K562 (cell line): ENCODE data around the gene DLK2. TPM values are rescaled to one million over a fixed set of nuclear protein-coding genes. Genes with fewer than 3 reads are reported as not detected.
A peak's percentile ranks its signal among the peaks of the same experiment; 100 is the strongest.

Experiments used
- BRF1 ChIP-seq: IDR thresholded peaks from 3 replicates; pipeline ENCODE4 v1.6.1; 2011; ENCODE audit warnings: borderline replicate concordance, mild to moderate bottlenecking; ENCODE audit not compliant: insufficient read length; ENCODE audit errors: extremely low read depth
- CBX2 ChIP-seq: fragments of 200-600 bp; sonication (generic); IDR thresholded peaks from one replicate; pipeline ENCODE4 v1.6.1; 2012; ENCODE audit warnings: mild to moderate bottlenecking, low read length, inconsistent platforms; ENCODE audit not compliant: insufficient read depth, poor library complexity, severe bottlenecking
- CHD4 ChIP-seq: fragments of 200-600 bp; sonication (generic); IDR thresholded peaks from 3 replicates; pipeline ENCODE4 v1.6.1; 2012; ENCODE audit warnings: low read depth, mild to moderate bottlenecking, mixed read lengths, low read length, inconsistent platforms; ENCODE audit not compliant: insufficient read depth, insufficient replicate concordance, poor library complexity, severe bottlenecking
- E2F1 ChIP-seq: sonication (generic); formaldehyde crosslinking; IDR thresholded peaks from 2 replicates; pipeline ENCODE4 v1.8.1; 2023; ENCODE audit warnings: mild to moderate bottlenecking, missing genetic modification reagents, moderate library complexity
- ESRRA ChIP-seq: fragments of 450-650 bp; IDR thresholded peaks from 2 replicates; pipeline ENCODE4 v1.6.1; 2014; ENCODE audit warnings: low read depth, mild to moderate bottlenecking, moderate library complexity, borderline replicate concordance
- HIVEP1 ChIP-seq: fragments of 250-450 bp; sonication (Bioruptor Pico); IDR thresholded peaks from 2 replicates; pipeline ENCODE4 v1.4.0; 2020; ENCODE audit warnings: mild to moderate bottlenecking
- PML ChIP-seq: IDR thresholded peaks from 2 replicates; pipeline ENCODE4 v1.6.1; 2012; ENCODE audit warnings: low read length, inconsistent platforms
- POLR2AphosphoS5 ChIP-seq: IDR thresholded peaks from 2 replicates; pipeline ENCODE4 v1.6.1; 2011; ENCODE audit warnings: mild to moderate bottlenecking, low read depth, low read length, moderate library complexity; ENCODE audit not compliant: control insufficient read depth, insufficient read depth
- USF1 ChIP-seq: sonication (generic); formaldehyde crosslinking; IDR thresholded peaks from 2 replicates; pipeline ENCODE4 v1.9.0; 2022; ENCODE audit warnings: mild to moderate bottlenecking, missing genetic modification reagents
- YBX1 ChIP-seq: fragments of 450-650 bp; IDR thresholded peaks from 2 replicates; pipeline ENCODE4 v1.7.1; 2016; ENCODE audit warnings: mild to moderate bottlenecking
- ZNF24 ChIP-seq: fragments of 450-650 bp; IDR thresholded peaks from 2 replicates; pipeline ENCODE4 v1.6.1; 2016
- ZNF384 ChIP-seq: IDR thresholded peaks from 2 replicates; pipeline ENCODE4 v1.6.1; 2012; ENCODE audit warnings: low read depth, low read length, improper control_type of control experiment
- ZNF398 ChIP-seq: fragments of 250-450 bp; sonication (Bioruptor Pico); IDR thresholded peaks from 2 replicates; pipeline ENCODE4 v1.8.0; 2021; ENCODE audit warnings: moderate library complexity, mild to moderate bottlenecking, inconsistent platforms
- ZSCAN32 ChIP-seq: fragments of 450-650 bp; formaldehyde crosslinking; IDR thresholded peaks from 2 replicates; pipeline ENCODE4 v1.4.0; 2020; ENCODE audit warnings: mild to moderate bottlenecking, moderate library complexity
- polyA plus RNA-seq, 8 experiments: library from polyadenylated mRNA; depleted of rRNA in 4 of 8; stranded (reverse) in 5 of 8; unstranded in 3 of 8; fragments of >200 nt; fragmentation: Nextera tagmentation in 2 of 8; fragmentation: Illumina TruSeq in 1 of 8; extraction: Ambion mirVana in 2 of 8; extraction: Trizol in 1 of 8; gene quantifications; 2 replicates each; pipeline versions ENCODE4 v1.2.1 to v1.2.3, GENCODE V29; 2011 to 2014; ENCODE audit warnings: inconsistent platforms in 1 of 8, missing spikeins in 1 of 8
- total RNA-seq, 7 experiments: library from RNA; depleted of rRNA in 6 of 7; stranded (reverse); fragments of >200 nt in 6 of 7; fragmentation: Illumina TruSeq in 2 of 7; extraction: Trizol in 2 of 7; gene quantifications; 2 replicates each; pipeline versions ENCODE4 v1.2.1 to v1.2.3, GENCODE V29; 2011 to 2021; ENCODE audit warnings: low replicate concordance in 1 of 7
- TF ChIP-seq, protein P1 (sequence below): sonication (generic); formaldehyde crosslinking; IDR thresholded peaks from 2 replicates; pipeline ENCODE4 v1.8.0; 2022; ENCODE audit warnings: missing genetic modification reagents, mild to moderate bottlenecking, borderline replicate concordance
- TF ChIP-seq, protein P2 (sequence below): fragments of 450-650 bp; IDR thresholded peaks from one replicate; pipeline ENCODE4 v1.6.1; 2018; ENCODE audit warnings: mild to moderate bottlenecking, moderate library complexity; ENCODE audit not compliant: partially characterized antibody

The DLK2 gene
- total and polyA plus RNA-seq, 9 of the 15 experiments (the other 6 are each of a cell fraction or from before 2014, with no cell fraction given), result 0.11 to 0.53 (median 0.29) TPM; not detected in 3

GRCh38 chr6:43477235-43478007, 22.1 kb upstream of the DLK2 start, which contains the start of gene TJAP1 (continued):
- TF ChIP-seq E2F1 (CRISPR knock-in tag) (no peak; the same call in 1 of the 2 replicates), YBX1 (no peak), POLR2AphosphoS5 (peak; percentile 98), USF1 (CRISPR knock-in tag) (no peak), PML (peak; percentile 75), ZSCAN32 (CRISPR knock-in tag) (no peak), ESRRA (peak; percentile 13; the same call in 1 of the 2 replicates), HIVEP1 (CRISPR knock-in tag) (peak; percentile 68; the same call in 1 of the 2 replicates), ZNF398 (CRISPR knock-in tag) (no peak), ZNF24 (no peak), CBX2 (no peak), BRF1 (no peak), CHD4 (no peak), ZNF384 (no peak)
- TF ChIP-seq, protein P1, sequence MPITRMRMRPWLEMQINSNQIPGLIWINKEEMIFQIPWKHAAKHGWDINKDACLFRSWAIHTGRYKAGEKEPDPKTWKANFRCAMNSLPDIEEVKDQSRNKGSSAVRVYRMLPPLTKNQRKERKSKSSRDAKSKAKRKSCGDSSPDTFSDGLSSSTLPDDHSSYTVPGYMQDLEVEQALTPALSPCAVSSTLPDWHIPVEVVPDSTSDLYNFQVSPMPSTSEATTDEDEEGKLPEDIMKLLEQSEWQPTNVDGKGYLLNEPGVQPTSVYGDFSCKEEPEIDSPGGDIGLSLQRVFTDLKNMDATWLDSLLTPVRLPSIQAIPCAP, result no peak
- TF ChIP-seq, protein P2, sequence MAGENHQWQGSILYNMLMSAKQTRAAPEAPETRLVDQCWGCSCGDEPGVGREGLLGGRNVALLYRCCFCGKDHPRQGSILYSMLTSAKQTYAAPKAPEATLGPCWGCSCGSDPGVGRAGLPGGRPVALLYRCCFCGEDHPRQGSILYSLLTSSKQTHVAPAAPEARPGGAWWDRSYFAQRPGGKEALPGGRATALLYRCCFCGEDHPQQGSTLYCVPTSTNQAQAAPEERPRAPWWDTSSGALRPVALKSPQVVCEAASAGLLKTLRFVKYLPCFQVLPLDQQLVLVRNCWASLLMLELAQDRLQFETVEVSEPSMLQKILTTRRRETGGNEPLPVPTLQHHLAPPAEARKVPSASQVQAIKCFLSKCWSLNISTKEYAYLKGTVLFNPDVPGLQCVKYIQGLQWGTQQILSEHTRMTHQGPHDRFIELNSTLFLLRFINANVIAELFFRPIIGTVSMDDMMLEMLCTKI, result no peak
